Hematopoietic multipotent progenitor cell treated with erythropoietin and hydrocortisone succinate and interleukin-3 and kit ligand, for 6 days (in vitro differentiated cells): ENCODE data around the gene NUP50.

Experiments
- DNase-seq: peaks from one replicate; pipeline ENCODE4 v3.0.0-alpha.2; 2015

Gene NUP50, protein sequence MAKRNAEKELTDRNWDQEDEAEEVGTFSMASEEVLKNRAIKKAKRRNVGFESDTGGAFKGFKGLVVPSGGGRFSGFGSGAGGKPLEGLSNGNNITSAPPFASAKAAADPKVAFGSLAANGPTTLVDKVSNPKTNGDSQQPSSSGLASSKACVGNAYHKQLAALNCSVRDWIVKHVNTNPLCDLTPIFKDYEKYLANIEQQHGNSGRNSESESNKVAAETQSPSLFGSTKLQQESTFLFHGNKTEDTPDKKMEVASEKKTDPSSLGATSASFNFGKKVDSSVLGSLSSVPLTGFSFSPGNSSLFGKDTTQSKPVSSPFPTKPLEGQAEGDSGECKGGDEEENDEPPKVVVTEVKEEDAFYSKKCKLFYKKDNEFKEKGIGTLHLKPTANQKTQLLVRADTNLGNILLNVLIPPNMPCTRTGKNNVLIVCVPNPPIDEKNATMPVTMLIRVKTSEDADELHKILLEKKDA

DNA sequence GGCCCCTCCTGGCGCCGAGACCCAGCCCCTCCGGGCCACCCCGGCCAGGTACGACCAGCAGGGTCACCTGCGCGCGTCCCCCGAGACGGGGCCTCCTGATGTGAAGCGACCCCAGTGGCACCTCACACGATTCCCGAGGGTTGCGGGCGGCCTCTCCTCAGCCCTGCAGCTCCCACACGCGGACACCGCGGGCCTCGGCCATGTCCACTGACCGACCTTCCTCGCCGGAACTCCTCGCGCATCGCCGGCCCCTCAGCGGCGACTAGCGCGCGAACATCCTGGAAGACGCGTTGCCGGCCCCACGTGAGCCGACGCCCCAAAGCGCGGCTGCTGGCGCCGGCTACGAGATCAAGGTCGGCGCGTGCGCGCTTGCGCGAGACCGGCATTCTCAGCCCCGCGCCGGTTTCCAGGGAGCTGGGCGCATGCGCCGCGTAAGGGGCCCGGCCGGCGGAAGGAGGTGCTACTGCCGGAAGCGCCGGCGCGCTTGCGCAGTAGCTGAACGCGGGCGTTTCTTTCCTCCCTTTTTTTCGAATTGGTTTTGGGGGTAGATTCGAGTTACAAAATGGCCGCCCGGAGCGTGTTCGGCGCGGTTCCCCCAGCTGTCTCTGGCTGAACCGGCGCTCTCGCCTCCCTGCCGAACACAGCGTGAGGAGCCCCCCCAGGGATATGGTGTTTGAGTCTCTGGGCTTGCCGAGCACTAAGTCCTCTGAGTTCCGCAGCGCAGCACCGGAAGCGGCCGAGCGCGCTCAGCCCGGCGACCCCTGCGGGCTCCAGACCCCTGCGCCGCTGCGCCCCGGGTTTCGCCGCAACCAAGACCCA is at the start of gene NUP50:
Gene NUP50 (plus strand): TSS at position 475 of the 819 bp plus-strand sequence. CDS start 4,253 bp downstream, outside the sequence.
- peak; percentile 98 for DNase-seq

- no peak for DNase-seq
These were observed 43.3 kb upstream of the NUP50 start for GRCh38 chr22:45120440-45120839.

DNA sequence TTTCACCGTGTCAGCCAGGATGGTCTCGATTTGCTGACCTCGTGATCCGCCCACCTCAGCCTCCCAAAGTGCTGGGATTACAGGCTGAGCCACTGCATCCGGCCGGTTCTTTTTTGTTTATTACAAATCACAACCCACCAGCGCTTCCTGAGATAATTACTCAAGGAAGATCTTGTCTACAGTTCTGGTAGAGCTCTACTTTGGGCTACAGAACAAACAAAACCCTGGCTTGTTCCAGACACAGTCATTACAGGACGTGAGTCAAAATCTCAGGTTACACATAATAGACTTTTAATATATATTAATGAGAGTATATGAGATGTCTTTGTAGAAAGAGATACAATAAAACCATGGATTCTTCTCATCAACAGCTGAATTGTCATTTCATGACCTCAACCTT is 42.8 kb upstream of the NUP50 start:
- DNase-seq = no peak

GRCh38 chr22:45124176-45124847 is 39.4 kb upstream of the NUP50 start:
- no peak for DNase-seq

- DNase-seq = no peak
These were observed 38.5 kb upstream of the NUP50 start for GRCh38 chr22:45125188-45125587.

DNA sequence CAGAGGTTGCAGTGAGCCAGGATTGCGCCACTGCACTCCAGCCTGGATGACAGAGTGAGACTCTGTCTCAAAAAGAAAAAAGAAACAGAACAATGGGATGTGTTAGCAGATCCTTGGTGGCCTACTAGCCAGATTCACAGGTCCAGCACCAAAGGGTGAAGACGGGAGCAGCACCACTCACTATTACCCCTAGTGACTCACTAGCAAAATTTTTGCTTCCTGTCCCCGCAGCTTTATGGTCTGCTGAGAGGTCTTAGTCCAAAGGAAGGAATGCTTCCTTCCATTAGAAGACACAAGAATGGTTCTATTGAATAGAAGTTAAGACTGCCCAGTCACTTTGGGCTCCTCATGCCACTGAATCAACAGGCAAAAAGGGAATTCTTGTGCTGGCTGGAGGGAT is 35.9 kb upstream of the NUP50 start:
- no peak for DNase-seq

DNA sequence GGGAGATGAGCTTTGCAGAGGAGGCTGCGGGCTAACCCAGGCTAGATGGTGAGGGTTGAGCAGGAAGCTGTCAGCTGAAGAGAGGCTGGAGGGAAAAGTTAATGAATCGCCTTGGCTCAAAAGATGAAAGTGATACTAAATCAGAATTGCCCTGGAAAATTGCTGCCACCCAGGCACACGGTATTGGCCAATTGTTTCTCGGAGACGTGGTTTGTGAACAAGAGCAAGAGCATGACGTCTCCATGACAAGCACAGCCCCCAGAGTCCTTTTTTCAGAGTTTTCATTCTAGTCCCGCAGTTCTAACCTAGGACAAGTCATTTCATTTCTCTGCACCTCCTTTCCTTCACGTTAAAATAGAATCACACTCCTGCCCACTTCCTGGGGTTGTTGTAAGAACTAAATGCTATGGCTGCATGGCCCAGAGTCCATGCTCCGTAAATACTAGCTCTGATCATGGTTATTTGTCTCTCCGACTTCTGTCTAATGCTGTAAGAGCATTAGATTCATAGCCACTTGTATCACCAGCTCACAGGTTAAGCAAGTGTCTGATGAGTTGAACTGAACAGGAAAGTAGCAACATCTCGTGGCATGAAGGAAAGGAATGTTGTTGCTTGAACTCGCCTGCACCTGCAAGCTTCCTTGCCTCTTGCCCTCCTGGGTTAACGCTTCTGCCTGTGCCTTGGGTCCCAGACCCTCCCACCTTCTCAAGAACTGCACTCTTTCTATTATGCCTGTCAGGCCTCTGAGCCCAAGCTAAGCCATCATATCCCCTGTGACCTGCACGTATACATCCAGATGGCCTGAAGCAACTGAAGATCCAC is 33.8 kb upstream of the NUP50 start:
- no peak for DNase-seq

DNA sequence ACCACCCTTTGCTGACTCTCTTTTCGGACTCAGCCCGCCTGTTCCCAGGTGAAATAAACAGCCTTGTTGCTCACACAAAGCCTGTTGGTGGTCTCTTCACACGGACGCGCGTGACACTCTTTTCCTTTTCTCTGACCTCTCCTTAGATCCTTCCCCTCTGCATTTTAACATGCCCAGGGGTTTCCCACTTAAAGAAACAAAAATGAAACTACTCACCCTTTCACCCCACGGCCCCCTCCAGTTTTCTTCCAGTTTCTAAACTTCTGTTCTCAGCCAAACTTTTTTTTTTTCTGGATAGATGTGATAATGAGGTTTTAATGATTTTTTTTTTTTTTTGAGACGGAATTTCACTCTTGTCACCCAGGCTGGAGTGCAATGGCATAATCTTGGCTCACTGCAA is 32.8 kb upstream of the NUP50 start:
- DNase-seq = no peak

DNA sequence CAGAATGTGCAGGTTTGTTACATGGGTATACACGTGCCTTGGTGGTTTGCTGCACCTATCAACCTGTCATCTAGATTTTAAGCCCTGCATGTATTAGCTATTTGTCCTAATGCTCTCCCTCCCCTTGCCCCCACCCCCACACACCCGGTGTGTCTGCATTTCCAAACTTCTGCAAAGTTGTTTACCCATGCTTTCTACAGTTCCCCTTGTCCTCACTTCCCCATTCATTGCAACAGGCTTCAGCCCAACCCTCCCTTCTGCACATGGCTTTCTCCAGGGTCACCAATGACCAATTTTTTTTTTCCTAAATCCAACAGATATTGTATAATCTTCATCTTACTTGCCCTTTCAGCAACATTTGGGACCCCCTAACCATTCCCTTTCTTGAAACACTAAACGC is 32.0 kb upstream of the NUP50 start:
- DNase-seq = peak; percentile 41

DNA sequence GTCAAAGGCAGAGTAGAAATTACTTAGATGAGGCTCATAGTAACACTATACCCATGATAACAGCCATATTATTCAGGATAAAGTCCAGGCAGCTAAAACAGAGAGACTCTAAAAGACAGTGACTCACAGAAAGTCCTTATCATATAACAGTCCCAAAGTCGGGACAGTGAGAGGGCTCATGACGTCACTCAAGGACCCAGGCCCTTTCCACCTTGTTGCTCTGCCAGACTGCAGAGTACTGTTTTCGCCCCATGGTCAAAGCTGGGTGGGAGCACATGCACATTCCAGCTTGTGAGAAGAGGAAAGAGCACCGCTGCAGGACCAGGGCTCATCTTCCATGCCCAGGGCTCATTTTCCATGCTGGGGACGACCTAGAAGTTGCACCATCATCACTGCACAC is 29.4 kb upstream of the NUP50 start:
- DNase-seq = no peak

DNA sequence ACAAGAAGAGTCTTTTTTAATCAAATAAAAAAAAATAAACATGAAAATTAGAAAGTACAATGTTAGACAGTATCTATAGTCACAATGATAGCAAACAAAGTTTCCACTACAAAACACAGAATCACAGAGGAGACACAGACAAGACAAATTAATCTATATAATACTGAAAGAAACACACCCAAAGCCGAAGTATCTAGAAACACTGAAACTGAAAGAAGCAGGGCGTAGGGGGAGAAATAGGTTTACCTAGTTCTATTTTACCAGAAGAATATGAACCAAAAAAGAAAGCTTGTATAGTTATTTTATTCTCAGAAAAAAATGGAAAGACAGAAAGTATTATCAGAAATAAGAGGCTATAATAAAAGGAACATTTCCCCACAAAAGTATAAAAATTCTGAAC is 27.1 kb upstream of the NUP50 start:
- DNase-seq = no peak

GRCh38 chr22:45139693-45140092 is 24.0 kb upstream of the NUP50 start:
- DNase-seq = no peak

GRCh38 chr22:45142376-45142775 is 21.3 kb upstream of the NUP50 start:
- no peak for DNase-seq

DNA sequence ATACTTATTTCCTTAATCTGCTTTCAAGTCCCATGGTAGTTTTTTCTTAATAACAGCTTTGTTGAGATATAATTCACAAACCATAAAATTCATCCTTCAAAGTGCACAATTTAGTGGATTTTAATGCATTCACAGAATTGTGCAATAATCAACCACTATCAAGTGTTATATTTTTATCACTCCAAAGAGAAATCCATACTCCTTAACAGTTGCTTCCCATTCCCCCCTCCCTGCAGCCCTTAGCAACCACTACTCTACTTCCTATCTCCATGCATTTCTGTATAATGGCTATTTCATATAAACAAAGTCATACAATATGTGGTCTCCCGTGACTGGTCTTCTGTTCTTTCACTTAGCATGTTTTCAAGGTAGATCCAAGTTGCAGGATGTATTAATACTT is 18.8 kb upstream of the NUP50 start:
- no peak for DNase-seq

DNA sequence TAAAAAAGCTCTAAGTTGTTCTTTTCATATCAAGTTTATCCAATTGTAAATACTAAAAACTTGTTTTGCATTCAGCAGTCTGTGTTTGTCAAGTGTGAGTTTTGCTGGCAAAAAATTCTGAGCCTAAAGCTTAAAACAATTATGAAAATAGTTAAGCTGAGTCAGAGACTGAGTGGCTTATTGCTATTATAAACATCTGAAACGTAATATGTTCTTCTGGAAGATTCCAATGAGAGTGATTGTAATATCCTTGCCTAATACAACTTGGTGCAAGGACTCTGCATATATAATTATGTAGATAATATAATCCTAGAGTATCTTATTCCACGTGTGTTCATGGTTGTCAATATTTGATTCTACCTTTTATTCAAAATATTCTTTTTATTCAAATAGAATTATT is 14.1 kb upstream of the NUP50 start:
- no peak for DNase-seq

GRCh38 chr22:45150139-45150538 is 13.6 kb upstream of the NUP50 start:
- no peak for DNase-seq

GRCh38 chr22:45151503-45151902 is 12.2 kb upstream of the NUP50 start:
- no peak for DNase-seq

GRCh38 chr22:45154383-45154782 is 9.3 kb upstream of the NUP50 start:
- DNase-seq = no peak

DNA sequence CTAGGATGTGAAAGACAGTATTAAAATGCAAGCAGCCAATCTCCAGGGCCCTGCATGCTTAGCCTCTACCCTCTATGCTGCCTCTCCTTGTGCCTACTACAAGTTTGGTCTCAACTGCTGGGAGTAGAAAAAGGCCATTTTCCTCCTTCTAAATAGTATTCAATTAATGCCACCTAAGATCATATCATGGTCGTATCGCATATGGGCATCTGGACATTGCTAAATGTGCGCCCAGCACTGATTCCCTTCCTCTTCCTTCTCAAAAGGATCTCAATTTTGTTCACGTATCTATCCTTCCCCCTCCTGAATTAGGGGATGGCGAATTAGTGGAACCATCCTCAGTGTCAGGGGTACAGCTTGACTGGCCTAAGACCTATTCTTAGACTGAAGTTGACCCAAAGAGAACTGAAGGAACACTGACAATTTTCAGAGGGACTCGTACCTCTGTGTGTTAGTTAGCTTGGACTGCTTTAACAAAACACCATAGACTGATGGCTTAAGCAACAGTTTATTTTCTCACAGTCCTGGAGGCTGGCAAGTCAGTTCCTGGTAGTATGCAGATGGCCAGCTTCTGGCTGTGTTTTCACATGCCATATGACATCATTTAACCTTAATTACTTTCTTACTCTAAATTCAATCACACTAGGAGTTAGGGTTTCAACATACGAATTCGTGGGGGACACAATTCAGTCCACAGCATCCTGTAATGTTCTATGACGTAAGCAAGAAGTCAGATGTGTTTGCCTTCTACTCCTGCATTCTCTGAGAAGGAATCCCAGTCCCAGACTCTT is 8.5 kb upstream of the NUP50 start:
- DNase-seq = no peak

DNA sequence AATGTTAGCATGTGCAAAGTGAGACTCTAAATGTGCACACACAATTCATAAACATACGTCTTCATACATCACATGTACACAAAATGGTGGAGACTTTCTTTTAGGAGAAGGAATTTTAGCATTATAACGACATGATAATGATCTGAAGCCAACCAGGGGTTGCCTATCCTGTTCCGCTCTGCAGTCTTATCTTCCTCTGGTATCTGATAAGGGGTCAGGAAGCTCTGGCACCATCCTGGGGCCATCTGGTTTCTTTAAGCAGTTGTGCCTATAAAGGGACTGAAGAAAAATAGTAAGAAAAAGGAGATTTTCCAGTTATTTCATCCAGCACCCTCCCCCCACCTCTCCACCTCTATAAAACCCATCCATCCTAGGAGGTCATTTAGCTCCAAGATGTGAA is 5.8 kb upstream of the NUP50 start:
- DNase-seq = peak; percentile 49

DNA sequence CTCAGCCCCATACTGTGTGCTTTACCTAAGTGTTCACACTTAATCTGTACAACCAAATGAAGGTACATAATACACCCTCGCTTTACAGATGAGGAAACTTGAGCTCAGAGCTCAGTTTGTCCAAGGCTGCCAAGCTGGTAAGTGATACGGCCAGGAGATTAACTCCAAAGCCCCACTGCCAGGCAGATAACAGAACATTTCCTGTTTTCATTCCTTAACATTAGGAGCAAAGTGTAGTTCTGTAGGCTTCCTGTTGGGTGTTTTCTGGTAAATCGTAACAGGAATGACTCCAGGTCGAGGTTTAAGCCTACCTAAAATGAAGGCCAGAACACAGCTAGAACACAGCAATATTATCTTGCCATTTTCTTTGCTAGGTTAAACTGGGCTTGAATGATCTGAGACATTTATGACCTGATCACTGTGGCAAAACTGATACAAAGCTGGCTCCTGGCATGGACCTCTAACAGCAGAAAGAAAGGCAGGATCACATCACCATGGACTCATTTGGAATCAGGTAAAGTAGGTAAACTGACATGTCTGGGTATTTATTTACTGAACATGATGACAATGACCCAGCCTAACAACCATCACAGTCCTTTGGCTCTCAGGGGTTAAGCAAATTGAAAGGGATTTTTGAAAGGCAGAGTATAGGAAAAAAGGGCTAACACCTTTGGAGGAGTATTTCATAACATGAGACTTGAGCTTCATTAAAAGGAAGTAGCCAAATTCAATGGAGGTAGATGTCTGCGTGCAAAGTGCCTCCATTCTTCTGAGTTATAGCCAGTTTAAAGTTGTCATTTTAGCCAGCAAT is 3.9 kb upstream of the NUP50 start:
- DNase-seq = peak; percentile 64
